Thymus (tissue), 11 donors: ENCODE measurements around the gene LIME1. TPM values are rescaled to one million over a fixed set of nuclear protein-coding genes. Genes with fewer than 3 reads are reported as not detected.
"Not testable (repeated sequence)": the region's sequence is repeated elsewhere in the genome, so short reads cannot be mapped to it uniquely, and the experiment has no call there.

Experiments used
- DNase-seq, 9 donors: peaks; one replicate each; pipeline ENCODE4 v3.0.0-alpha.2; 2013; ENCODE audit warnings: low spot score in 9 of 9, low read depth in 6 of 9, missing footprints in 1 of 9
- H3K27ac ChIP-seq, 2 donors: one replicate each; pipeline ENCODE4 v1.5.1; 2013; ENCODE audit warnings: control low read depth in 1 of 2, low read depth in 1 of 2, low read length in 1 of 2, mild to moderate bottlenecking in 1 of 2, moderate library complexity in 1 of 2
- H3K27me3 ChIP-seq, 2 donors: one replicate each; pipeline ENCODE4 v1.5.1; 2013; ENCODE audit warnings: low read length in 1 of 2; ENCODE audit not compliant: control insufficient read depth in 2 of 2, insufficient read depth in 1 of 2
- H3K36me3 ChIP-seq, 2 donors: one replicate each; pipeline ENCODE4 v1.5.1; 2013; ENCODE audit warnings: low read length in 1 of 2, mild to moderate bottlenecking in 1 of 2, moderate library complexity in 1 of 2; ENCODE audit not compliant: control insufficient read depth in 2 of 2, insufficient read depth in 2 of 2
- H3K4me1 ChIP-seq, 2 donors: one replicate each; pipeline ENCODE4 v1.5.1; 2013; ENCODE audit warnings: low read length in 2 of 2; ENCODE audit not compliant: control insufficient read depth in 2 of 2, insufficient read depth in 2 of 2
- H3K4me3 ChIP-seq, 2 donors: one replicate each; pipeline ENCODE4 v1.5.1; 2013; ENCODE audit warnings: low read length in 2 of 2, control low read depth in 1 of 2, mild to moderate bottlenecking in 1 of 2
- H3K9me3 ChIP-seq, 2 donors: one replicate each; pipeline ENCODE4 v1.5.1; 2013; ENCODE audit warnings: low read length in 1 of 2, mild to moderate bottlenecking in 1 of 2; ENCODE audit not compliant: control insufficient read depth in 2 of 2, insufficient read depth in 1 of 2
- WGBS: extraction: QIAGEN DNeasy Blood & Tissue Kit; methylation state at CpG from one replicate; pipeline ENCODE4 v1.1.7; 2013; 5-methylcytosine and 5-hydroxymethylcytosine counted together
- polyA plus RNA-seq: library from polyadenylated mRNA; stranded (reverse); fragments of 200-250 nt; gene quantifications from one replicate; pipeline ENCODE4 v1.2.3, GENCODE V29; 2013
- total RNA-seq: library from RNA; stranded (reverse); fragments of 120-200 nt; gene quantifications from one replicate; pipeline ENCODE4 v1.2.4, GENCODE V29; 2013
- donor health status: healthy.

Gene LIME1
- total and polyA plus RNA-seq, 2 donors: 80.5 to 181 TPM

GRCh38 chr20:63722967-63723622 is 13.4 kb upstream of the LIME1 start:
- H3K27me3 ChIP-seq, H3K4me3 ChIP-seq, DNase-seq, H3K27ac ChIP-seq: not testable (repeated sequence)
- peaks cover 5 to 11% of the 10 kb centered on the region in 2 donors for H3K4me1 ChIP-seq
- WGBS: 89% methylated on average over 2 of the region's 2 CpGs
- peaks cover 44 to 47% of the 10 kb centered on the region in 2 donors for H3K36me3 ChIP-seq
- H3K9me3 ChIP-seq: peaks cover 1 to 27% of the 10 kb centered on the region in 2 donors

- H3K27me3 ChIP-seq, H3K4me3 ChIP-seq, DNase-seq: not testable (repeated sequence)
- Histone ChIP-seq H3K27ac (peak overlapping the region; percentile 88 to 99), H3K36me3 (peaks cover 37 to 39% of the 10 kb centered on the region in 2 donors), H3K9me3 (peaks cover 0 to 16% of the 10 kb centered on the region in 2 donors), H3K4me1 (peaks cover 61 to 78% of the 10 kb centered on the region in 2 donors)
- 72% methylated on average over 18 of the region's 18 CpGs for WGBS
Observed at GRCh38 chr20:63730189-63730733, 6.2 kb upstream of the LIME1 start.

GRCh38 chr20:63731410-63731809 is 5.1 kb upstream of the LIME1 start:
- WGBS: 88% methylated on average over 5 of the region's 5 CpGs
- Histone ChIP-seq H3K9me3 (peaks cover 0 to 12% of the 10 kb centered on the region in 2 donors), H3K27ac (peak overlapping the region; percentile 93 to 99), H3K27me3 (no peaks in the 10 kb centered on the region), H3K36me3 (peaks cover 35 to 41% of the 10 kb centered on the region in 2 donors), H3K4me1 (peaks cover 71 to 90% of the 10 kb centered on the region in 2 donors), H3K4me3 (peak overlapping the region in 1 of 2 donors; percentile 9)
- no peak for DNase-seq

- Histone ChIP-seq H3K9me3 (peaks cover 0 to 19% of the 10 kb centered on the region in 2 donors), H3K27ac (no peak overlapping the region), H3K4me1 (peaks cover 71 to 94% of the 10 kb centered on the region in 2 donors), H3K36me3 (peaks cover 30 to 40% of the 10 kb centered on the region in 2 donors), H3K4me3 (no peak overlapping the region), H3K27me3 (no peaks in the 10 kb centered on the region)
- 91% methylated on average over 38 of the region's 38 CpGs for WGBS
- no peak for DNase-seq
Observed at GRCh38 chr20:63732118-63733095, 4.1 kb upstream of the LIME1 start.

- H3K36me3 ChIP-seq: peaks cover 31 to 41% of the 10 kb centered on the region in 2 donors
- H3K4me1 ChIP-seq: peaks cover 68 to 94% of the 10 kb centered on the region in 2 donors
- no peak for DNase-seq
Observed at GRCh38 chr20:63733117-63733516, 3.3 kb upstream of the LIME1 start.

GRCh38 chr20:63733579-63734081 is 2.8 kb upstream of the LIME1 start:
- Histone ChIP-seq H3K27me3 (peaks cover 0 to 5% of the 10 kb centered on the region in 2 donors), H3K9me3 (peaks cover 0 to 19% of the 10 kb centered on the region in 2 donors), H3K36me3 (peaks cover 36 to 47% of the 10 kb centered on the region in 2 donors), H3K4me1 (peaks cover 68 to 94% of the 10 kb centered on the region in 2 donors), H3K4me3 (no peak overlapping the region), H3K27ac (peak overlapping the region; percentile 4 to 19)
- DNase-seq: no peak
- WGBS: 60% methylated on average over 18 of the region's 18 CpGs

More at GRCh38 chr20:63733117-63733516, 3.3 kb upstream of the LIME1 start:
- Histone ChIP-seq H3K27ac (peak overlapping the region in 1 of 2 donors; percentile 19), H3K4me3 (no peak overlapping the region), H3K9me3 (peaks cover 0 to 19% of the 10 kb centered on the region in 2 donors), H3K27me3 (no peaks in the 10 kb centered on the region)
- WGBS: 96% methylated on average over 13 of the region's 13 CpGs

GRCh38 chr20:63734111-63734945 is 2.1 kb upstream of the LIME1 start:
- peaks cover 39 to 47% of the 10 kb centered on the region in 2 donors for H3K36me3 ChIP-seq
- no peak overlapping the region for H3K4me3 ChIP-seq
- H3K9me3 ChIP-seq: peaks cover 0 to 19% of the 10 kb centered on the region in 2 donors
- WGBS: 90% methylated on average over 25 of the region's 25 CpGs
- DNase-seq: no peak
- peak overlapping the region in 1 of 2 donors; percentile 4 for H3K27ac ChIP-seq
- H3K4me1 ChIP-seq: peaks cover 72 to 93% of the 10 kb centered on the region in 2 donors
- H3K27me3 ChIP-seq: peaks cover 0 to 11% of the 10 kb centered on the region in 2 donors
